ENCODE results near the gene B4GALT1.

- TF ChIP-seq CTCF (IDR thresholded peaks at IDR 0.05; ENCODE audit: poor library complexity) (no peak), EZH2 (IDR thresholded peaks at IDR 0.05; ENCODE audit: borderline replicate concordance) (no peak), EZH2phosphoT487 (IDR thresholded peaks at IDR 0.05; ENCODE audit: low read depth, severe bottlenecking, unreplicated experiment) (no peak)
These were observed 84.4 kb downstream of the B4GALT1 start for GRCh38 chr9:33082538-33083326.

All from hepatocyte (in vitro differentiated cells).